K562 (cell line): ENCODE data around the gene GPC3.

Experiments used
- FOXJ3 ChIP-seq: sonication (generic); formaldehyde crosslinking; IDR thresholded peaks from 2 replicates; pipeline ENCODE4 v1.4.0; 2020; ENCODE audit warnings: mild to moderate bottlenecking, missing genetic modification reagents
- GABPA ChIP-seq: fragments of 200-800 bp; sonication (Bioruptor generic); conservative IDR thresholded peaks from 2 replicates; pipeline ENCODE4 v1.6.1; 2016; ENCODE audit warnings: low read depth, missing genetic modification characterization, missing compliant biosample characterization
- HEY1 ChIP-seq: fragments of 250-450 bp; sonication (Bioruptor Pico); IDR thresholded peaks from 2 replicates; pipeline ENCODE4 v1.5.0; 2020; ENCODE audit warnings: mild to moderate bottlenecking, moderate library complexity, borderline replicate concordance
- HNRNPH1 ChIP-seq: fragments of 200-400 bp; formaldehyde crosslinking; optimal IDR thresholded peaks from 2 replicates; pipeline ENCODE3; 2017; ENCODE audit warnings: low read depth, mild to moderate bottlenecking, low read length, moderate library complexity
- JUND ChIP-seq, 2 experiments: IDR thresholded peaks; 2 replicates in 1 of 2; 3 replicates in 1 of 2; pipeline ENCODE4 v1.6.1; 2011; ENCODE audit warnings: borderline replicate concordance in 2 of 2, low read depth in 2 of 2, low read length in 2 of 2, improper control_type of control experiment in 1 of 2, missing biosample characterization in 1 of 2, missing genetic modification characterization in 1 of 2, missing genetic modification reagents in 1 of 2
- KDM4B ChIP-seq, 2 experiments: fragments of 450-650 bp in 1 of 2; sonication (generic) in 1 of 2; IDR thresholded peaks; 2 replicates each; pipeline ENCODE4 v1.6.1; 2016 to 2017; ENCODE audit warnings: borderline replicate concordance in 2 of 2, antibody characterized with exemption in 1 of 2, low read depth in 1 of 2, mild to moderate bottlenecking in 1 of 2
- MIER1 ChIP-seq: fragments of 450-650 bp; IDR thresholded peaks from 2 replicates; pipeline ENCODE4 v1.6.1; 2016; ENCODE audit warnings: antibody characterized with exemption, mild to moderate bottlenecking, low read depth
- MXD1 ChIP-seq: fragments of 250-450 bp; sonication (Bioruptor Pico); IDR thresholded peaks from 2 replicates; pipeline ENCODE4 v1.8.0; 2021; ENCODE audit warnings: borderline replicate concordance, mild to moderate bottlenecking, moderate library complexity; ENCODE audit not compliant: poor library complexity, severe bottlenecking
- POLR2AphosphoS5 ChIP-seq: IDR thresholded peaks from 2 replicates; pipeline ENCODE4 v1.6.1; 2011; ENCODE audit warnings: mild to moderate bottlenecking, low read depth, low read length, moderate library complexity; ENCODE audit not compliant: control insufficient read depth, insufficient read depth
- RBBP5 ChIP-seq: fragments of 200-600 bp; sonication (generic); IDR thresholded peaks from 2 replicates; pipeline ENCODE4 v1.6.1; 2012; ENCODE audit warnings: borderline replicate concordance, mild to moderate bottlenecking, low read length, control low read depth, inconsistent platforms; ENCODE audit not compliant: insufficient read depth, poor library complexity, severe bottlenecking
- TAF7 ChIP-seq: fragments of 450-650 bp; IDR thresholded peaks from 2 replicates; pipeline ENCODE4 v1.6.1; 2016; ENCODE audit warnings: missing genetic modification characterization, missing compliant biosample characterization
- TARDBP ChIP-seq: fragments of 450-650 bp; IDR thresholded peaks from 2 replicates; pipeline ENCODE4 v1.6.1; 2016

GRCh38 chrX:134024686-134025377 lies 39.4 kb upstream of the GPC3 start:
- TF ChIP-seq MXD1 (CRISPR knock-in tag) (no peak), JUND (IDR thresholded peaks at IDR 0.05; ENCODE audit: borderline replicate concordance, low read depth, low read length) (no peak), JUND (tag; IDR thresholded peaks at IDR 0.05; ENCODE audit: borderline replicate concordance, low read depth, low read length) (no peak), TAF7 (tag) (no peak), TARDBP (no peak), HEY1 (CRISPR knock-in tag) (no peak), HNRNPH1 (no peak), MIER1 (no peak), POLR2AphosphoS5 (no peak), FOXJ3 (no peak), RBBP5 (no peak), KDM4B (IDR thresholded peaks at IDR 0.05; ENCODE audit: borderline replicate concordance in 2 of 2, low read depth in 1 of 2) (no peak), GABPA (no peak)
